HL-60/S4 treated with retinoic acid at 250 ng/mL for 4 days and 3 days (cell line): Measurements from ENCODE around the gene ZDHHC12.

Experiments
- in situ Hi-C: fragments of 300-500 bp; cut with MboI; formaldehyde crosslinking; loops from 2 replicates; pipeline ENCODE4 v1.7.0; 2022; ENCODE audit warnings: low sequenced_read_pairs

ZDHHC12 gene

DNA sequence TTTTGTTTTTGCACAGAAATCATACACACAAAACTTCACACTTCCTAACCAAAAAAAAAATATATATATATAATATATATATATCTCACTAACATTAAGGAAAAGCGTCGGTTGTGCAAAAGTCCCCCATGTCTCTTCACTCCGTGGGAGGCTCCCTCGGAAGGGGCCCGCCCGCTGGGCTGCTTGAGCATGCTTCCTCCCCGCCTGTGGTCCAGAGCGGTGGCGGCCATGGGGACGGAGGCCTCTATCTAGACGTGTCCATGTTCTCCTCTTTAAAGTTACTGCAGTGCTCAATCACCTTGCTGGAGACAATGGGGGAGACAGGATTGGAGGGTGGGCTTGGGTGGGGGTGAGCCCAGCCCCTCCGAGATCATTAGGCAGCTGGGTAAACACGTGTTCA lies 7.2 kb upstream of the ZDHHC12 start:
- in situ Hi-C loops = no loop called here

DNA sequence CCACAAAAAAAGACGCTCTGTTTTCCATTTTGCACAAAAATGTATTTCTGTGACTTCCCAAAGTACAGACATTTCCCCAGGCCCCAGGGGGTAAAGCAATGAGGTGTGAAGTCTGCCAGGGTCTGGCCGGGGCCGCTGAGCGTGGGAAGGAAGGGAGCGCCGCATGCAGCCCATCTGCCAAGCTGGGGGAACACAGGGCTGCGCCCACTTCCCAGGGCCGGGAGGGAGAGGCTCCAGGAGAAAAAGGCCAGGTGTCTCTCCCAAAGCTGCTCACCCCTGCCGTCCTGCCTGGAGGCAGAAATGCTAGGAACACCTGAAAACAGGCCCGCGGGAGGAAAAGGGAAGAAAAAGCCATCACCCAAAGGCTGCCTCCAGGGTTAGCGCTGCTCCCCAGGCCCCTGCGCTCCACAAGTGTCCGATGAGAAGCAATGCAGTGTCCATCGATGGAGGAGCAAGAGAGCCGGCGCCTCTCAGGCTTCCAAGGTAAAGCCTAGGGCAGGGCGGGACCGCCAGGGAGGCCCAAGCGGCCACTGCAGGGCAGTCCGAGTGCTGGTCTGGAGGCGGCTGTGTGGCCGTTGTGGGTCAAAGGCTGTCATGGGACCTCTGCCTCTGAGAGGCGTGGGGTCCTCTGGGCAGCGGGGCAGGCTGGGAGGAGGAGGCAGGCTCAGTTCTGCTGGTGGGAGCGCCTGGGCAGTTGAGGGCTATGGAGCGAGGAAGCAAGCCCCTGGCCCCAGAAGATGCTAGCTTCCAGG lies 6.0 kb upstream of the ZDHHC12 start:
- in situ Hi-C loops = no loop called here

DNA sequence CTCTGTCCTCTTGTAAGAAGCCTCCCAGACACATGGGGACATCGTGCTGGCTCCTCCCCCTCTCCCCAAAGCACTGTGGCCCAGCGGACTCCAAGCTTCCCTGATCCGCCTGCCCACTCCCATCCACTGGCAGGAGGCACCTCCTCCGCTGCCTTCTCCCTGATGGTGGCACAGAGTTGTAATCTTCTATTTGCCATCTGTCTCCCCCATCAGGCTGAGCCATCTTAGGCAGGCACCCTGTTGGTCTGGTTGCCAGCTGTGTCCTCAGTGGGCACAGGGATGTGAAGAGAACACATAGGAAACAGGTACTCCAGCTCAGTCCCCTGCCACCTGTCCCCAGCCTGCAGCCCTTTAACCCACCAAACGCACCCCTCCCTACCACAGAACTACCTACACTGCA lies 5.4 kb upstream of the ZDHHC12 start:
- in situ Hi-C loops = no loop called here

DNA sequence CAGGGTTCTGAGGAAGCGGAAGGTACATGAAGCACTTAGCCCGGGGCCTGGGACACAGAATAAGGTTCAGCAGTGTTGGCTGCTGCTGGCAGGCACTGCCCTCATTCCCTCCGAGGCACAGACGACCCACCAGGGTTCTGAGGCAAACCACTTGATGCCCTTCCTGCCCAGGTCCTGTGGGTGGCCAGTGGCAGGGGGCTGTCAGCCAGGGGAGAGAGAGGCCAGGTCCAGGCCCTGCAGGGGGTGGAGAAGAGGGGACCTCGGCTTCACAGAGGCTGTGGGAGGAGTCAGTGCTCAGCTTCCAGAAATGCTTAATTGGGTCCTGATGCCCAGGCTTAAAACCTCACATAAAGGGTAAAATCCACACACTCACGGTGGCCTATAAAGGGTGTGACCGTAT lies 4.4 kb upstream of the ZDHHC12 start:
- in situ Hi-C loops = no loop called here

DNA sequence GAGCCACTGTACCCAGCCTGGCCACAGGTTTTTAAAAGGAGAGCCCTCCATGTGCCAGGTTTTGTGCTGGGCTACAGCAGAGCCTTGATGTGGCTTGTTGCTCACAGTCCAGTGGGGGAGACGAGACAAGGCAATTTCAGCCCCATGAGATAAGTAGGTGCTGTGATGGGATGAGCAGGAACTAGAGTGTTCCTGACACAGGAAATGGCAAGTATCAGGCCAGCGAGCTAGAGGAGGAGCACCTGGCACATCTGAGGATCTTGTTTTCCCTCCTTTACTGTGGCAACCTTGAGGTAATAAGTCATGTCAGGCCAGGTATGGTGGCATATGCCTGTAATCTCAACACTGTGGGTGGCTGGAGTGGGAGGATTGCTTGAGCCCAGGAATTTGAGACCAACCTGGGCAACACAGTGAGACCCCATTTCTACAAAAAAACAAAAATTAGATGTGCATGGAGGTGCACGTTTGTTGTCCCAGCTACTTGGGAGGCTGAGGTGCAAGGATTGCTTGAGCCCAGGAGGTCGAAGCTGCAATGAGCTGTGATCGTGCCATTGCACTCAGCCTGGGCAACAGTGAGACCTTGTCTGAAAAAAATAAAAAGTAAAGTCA lies 3.8 kb upstream of the ZDHHC12 start:
- in situ Hi-C loops = no loop called here

DNA sequence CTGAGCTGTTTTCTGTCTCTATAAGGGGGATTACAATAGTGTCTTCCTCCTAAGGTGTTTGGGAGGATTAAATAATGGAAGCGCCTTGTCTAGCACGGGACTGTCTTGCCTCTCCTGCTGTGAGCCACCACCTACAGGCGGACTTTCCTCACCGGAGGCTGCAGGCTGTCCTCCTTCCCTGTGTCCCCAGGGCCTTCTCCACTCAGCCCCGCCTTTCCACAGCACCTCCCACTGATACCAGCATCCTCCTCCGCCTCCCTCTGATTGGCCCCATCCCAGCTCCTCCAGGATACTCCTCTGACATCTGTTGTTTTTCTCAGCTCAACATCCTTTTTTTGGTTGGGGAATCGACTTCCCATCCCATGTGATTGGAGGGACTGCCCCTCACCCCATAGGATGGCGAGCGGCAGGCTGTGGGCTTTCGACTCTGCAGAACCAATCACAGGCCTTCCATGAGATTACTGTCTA lies 851 bp upstream of the ZDHHC12 start:
- in situ Hi-C loops = no loop called here

DNA sequence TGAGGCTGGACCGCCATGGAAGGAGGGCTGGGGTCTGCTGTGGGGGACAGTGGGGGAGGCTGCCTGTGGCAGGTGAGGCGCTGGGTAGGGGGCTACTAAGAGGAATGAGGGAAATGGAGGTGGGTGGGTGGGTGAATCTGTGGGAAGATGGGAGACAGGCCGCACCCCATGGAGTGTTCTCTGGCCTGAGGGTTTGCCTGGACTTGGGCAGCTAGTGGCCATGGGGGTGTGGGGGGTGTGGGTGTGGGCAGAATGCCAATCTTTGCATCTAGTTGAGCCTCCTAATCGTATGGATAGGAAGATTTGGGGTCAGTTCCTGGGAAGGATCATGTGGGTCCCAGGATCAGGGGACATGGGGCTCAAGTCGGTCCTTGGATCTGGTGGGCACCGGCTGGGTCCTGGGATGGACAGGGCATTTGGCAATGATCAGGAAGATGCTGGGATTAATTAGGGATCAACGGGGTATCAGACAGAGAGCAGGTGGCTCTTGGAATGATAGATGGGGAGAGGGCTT lies 518 bp downstream of the ZDHHC12 start:
- in situ Hi-C loops = no loop called here

DNA sequence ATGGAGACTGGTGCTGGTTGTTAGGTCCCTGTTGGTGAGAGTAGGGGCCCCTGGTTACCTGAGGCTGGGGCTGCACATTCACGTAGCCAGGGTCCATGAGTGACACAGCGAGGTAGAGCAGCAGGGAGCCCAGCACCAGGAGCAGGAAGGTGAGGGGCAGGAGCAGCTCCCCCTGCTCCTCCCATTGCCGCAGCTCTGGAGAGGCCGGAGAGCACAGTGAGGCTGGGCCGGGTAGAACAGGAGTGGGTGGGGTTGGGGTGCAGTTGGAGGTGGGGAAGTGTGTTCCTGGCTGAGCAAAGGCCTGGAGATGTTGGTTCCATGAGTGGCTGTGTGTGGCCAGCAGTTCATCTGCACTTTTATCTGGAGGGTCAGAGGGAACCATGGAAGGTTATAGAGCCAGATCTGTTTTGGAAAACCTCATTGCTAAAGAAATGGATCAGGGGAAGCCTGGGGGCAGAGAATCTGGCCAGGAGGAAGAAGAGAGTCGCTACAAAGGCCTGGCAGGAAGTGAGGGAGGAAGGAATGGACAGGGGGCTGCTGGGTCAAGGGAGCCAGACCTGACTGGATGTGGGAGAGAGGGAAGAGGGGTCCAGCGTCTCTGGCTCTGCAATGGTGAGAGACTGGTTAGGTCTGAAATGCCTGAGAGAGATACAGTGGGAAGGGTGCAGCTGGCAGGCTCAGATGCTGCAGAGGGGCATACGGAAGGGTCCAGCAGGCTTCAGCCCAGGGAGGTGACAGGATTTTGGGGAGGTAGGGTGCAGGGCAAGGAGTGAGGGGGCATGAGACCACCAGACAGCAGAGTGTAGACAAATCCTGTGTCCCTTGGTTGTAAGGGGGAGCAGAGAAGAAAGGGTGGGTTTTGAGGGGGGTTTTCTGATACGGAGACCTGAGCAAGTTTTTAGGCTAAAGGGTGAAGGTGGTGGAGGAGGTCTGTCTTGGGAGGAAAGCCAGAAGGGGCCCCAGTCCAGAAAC lies 1.3 kb downstream of the ZDHHC12 start:
- in situ Hi-C loops = no loop called here

DNA sequence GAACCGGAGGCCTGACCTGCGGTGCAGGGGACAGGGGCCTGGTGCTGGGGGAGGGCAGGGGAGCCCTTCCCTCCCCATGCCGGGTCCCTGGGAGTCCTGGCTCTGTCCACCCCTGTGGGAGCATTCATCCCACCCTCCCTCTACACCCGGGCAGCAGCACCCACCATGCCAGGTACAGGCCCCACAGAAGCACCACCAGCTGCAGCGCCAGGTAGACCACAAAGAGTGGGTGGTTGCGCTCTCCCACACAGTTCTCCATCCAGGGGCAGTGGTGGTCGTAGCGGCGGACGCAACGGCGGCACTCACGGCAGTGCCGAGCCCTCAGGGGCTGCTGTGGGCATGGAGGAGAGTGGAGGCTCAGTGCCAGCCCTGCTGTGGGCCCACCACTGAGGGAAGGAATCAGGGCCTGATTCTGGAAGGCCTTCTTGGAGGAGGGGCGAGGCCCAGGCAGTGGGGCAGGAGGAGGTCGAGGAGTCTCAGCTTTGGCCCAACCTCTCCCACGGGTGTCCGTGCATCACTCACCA lies 2.4 kb downstream of the ZDHHC12 start:
- in situ Hi-C loops = no loop called here

DNA sequence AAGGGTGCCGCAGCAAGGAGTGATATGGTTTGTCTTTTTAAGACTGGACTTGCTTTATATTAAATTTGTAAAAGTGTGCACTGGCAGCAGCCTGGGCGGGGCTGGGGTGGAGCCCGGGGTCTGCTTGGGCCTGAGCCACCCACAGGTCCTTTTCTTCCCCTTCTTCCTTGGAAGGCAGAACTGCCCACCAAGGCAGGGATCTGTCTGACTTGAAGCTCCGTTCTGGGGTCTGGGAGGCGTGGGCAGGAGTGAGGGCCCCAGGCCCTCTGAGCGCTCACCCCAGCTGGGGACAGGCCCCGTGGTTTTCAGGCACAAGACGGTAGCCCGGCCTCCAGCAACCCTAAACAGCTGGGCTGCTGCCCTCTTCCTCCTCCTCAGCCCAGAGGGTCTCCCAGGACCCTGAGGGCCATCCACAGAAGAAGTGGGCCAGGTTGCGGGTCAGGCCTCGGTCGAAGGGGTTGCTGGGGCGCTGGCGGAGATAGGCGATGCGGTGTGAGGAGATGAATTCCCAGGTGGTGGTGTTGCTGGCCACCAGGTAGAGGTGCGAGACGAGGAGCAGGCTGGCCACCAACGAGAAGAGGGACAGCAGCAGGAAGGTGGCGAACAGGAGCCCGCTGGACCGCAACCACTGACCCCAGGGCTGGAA lies 3.0 kb downstream of the ZDHHC12 start:
- in situ Hi-C loops = no loop called here

DNA sequence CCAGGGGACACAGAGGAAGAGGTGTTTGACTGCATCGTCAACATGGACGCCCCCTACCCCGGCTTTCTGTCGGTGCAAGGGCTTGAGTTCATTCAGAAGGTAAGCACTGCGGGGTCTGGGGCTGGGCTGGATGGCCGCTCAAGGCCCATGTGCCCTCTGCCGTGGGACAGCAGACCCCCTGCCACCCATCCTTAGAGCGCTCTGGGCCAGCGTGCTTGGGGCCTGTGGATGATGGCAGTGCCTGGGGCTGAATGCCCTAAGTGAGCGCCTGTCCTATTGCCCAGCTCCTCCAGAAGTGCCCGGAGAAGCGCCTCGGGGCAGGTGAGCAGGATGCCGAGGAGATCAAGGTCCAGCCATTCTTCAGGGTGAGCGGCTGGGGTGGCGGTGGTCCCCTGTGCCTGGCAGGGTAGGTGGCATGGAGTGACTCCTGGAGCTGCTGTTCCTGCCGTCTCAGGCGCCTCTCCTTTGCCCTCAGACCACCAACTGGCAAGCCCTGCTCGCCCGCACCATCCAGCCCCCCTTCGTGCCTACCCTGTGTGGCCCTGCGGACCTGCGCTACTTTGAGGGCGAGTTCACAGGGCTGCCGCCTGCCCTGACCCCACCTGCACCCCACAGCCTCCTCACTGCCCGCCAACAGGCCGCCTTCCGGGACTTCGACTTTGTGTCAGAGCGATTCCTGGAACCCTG lies 3.9 kb downstream of the ZDHHC12 start:
- in situ Hi-C loops = no loop called here

DNA sequence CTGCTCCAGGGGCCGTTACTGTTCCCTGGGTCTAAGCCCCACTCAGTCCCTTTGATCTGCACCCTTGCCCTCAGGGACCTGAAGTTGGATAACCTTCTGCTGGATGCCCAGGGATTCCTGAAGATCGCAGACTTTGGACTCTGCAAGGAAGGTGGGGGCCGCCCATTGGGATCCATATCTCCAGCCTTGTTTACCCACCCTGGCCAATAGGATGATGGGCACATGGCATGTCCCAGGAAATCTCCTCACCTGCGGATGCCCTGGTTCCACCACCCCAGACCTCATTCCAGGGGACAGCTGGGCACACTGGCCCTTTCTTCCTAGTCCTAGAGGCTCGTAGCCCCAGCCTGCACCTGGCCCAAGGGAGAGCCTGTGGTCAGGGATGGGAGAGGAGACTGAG lies 5.5 kb downstream of the ZDHHC12 start:
- in situ Hi-C loops = no loop called here

DNA sequence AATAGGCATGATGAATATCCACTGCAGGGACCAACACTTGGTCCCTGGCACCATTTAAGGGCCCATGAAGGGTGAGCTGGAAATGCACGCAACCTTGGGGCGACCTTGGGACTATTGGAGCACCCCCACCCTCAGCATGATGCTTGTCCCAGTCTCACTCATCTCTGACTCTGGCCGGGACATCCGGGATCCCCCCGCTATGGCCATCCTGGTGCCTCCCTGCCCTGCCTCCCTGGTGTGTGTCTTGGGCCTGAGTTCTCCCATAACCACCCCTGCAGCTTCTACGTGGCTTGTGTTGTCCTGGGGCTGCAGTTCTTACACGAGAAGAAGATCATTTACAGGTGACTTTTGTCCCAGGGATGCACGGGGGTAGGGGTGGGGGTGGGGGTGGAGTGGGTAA lies 5.9 kb downstream of the ZDHHC12 start:
- in situ Hi-C loops = no loop called here

DNA sequence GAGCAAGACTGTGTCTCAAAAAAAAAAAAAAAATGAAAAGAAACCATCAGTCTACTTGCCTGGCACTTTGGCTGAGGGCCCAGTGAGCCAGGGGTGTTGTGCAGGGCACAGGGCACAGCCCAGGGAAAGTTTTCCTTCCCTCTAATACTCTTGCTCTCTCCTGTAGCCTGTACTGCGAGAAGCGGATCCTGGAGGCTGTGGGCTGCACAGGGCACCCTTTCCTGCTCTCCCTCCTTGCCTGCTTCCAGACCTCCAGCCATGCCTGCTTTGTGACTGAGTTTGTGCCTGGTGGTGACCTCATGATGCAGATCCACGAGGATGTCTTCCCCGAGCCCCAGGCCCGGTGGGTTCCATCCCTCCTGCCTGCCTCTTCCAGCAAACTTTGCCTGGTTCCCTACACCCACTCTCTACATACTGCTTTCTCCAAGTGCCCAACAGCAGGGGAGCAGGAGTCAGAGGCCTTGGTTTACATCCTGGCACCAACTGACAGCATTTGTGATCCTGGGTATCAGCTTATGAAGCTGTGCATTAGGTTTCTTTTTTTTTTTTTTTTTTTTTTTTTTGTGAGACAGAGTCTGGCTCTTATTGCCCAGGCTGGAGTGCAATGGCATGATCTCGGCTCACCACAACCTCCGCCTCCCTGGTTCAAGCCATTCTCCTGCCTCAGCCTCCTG lies 7.2 kb downstream of the ZDHHC12 start:
- in situ Hi-C loops = no loop called here

DNA sequence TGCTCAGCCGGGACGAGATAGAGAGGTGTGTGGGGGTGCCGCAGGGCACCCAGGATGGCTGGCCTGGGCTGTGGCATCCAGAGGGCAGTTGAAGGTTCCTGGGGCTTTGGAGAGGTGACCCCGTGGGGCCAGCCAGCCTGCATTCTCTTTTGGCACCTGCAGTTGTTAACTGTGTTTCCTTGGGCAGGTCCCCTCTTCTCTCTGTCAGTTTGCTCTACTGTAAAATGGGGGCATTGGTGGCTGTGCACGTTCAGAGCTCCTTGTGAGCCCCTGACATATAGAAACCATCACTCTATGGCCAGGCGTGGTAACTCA lies 8.5 kb downstream of the ZDHHC12 start:
- in situ Hi-C loops = no loop called here

DNA sequence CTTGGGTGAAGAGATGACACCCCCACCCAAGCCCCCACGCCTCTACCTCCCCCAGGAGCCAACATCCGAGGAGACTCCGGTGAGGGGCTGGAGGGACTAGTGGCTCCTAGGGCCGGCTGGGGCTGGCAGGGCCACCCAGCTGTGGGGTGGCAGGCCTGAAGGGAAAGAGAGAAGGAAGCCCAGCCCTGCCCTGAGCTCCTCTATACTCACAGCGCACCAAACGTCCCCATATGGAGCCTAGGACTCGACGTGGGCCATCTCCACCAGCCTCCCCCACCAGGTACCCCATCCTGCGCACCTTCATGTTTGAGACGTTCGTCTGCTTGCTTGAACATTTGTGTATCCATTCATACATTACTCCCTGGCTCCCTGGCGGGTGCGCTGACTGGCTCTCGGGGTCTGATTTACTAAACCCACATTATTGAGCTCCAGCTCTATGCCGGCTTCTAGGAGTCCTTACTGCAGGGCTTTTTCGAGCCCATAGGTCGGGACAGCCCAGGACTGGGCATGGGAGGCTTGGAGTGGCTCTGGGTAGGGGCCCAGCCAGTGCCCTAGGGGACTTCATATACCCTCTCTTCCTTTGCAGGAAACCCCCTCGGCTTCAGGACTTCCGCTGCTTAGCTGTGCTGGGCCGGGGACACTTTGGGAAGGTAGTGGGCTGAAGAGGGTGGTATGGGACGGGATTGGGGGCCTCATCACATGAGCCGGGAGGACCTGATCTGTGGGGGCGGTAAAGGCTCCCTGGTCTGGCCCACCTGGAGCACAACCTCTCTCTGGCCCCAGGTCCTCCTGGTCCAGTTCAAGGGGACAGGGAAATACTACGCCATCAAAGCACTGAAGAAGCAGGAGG lies 9.1 kb downstream of the ZDHHC12 start:
- in situ Hi-C loops = no loop called here

DNA sequence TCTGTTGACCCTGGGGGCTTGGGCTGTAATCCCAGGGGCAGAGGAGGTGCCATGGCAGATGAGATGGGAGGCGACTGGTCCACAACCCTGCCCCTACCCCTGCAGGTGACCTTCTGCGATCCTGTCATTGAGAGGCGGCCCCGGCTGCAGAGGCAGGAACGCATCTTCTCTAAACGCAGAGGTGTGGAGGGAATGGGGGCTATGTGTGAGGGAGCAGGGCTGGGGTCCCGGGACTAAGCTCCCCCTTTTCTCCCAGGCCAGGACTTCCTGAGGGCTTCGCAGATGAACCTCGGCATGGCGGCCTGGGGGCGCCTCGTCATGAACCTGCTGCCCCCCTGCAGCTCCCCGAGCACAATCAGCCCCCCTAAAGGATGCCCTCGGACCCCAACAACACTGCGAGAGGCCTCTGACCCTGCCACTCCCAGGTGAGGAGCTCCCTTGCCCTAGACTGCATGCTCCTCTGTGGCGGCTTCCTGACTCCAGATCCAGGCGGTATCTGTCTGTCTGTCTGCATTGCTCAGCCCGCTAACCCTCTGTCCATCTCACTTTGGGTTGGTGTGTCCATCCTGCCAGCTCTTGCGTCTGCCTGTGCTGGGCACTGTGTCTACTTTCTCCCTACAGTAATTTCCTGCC lies 9.9 kb downstream of the ZDHHC12 start:
- in situ Hi-C loops = no loop called here

DNA sequence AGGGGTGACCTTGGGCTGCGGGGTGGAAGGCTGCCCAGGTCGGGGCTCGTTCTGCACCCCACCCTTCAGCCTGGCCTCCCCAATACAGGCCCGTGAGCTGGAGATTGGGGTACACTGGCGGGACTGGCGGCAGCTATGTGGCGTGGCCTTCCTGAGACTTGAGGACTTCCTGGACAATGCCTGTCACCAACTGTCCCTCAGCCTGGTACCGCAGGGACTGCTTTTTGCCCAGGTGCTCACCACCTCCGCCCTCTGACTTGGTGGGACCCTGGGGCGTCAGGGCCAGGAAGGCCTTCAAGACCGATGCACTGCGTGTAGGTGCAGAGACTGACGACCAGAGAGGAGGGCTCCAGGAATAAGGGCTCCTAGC lies 10.5 kb downstream of the ZDHHC12 start:
- in situ Hi-C loops = no loop called here
